SK-N-SH treated with all-trans-retinoic acid at 6 μM for 48 hours (cell line): ENCODE results near the gene CALML5.

Experiments used
- ATAC-seq: fragments of 200-7000 bp; cut with Tn5 transposase; 3 replicates; pipeline ENCODE4 v1.9.1; 2020; ENCODE audit warnings: mild to moderate bottlenecking, moderate library complexity
- ARNTL ChIP-seq: fragments of 450-650 bp; formaldehyde crosslinking; IDR thresholded peaks from 2 replicates; pipeline ENCODE4 v1.5.0; 2020; ENCODE audit warnings: low read depth, mild to moderate bottlenecking, moderate library complexity, borderline replicate concordance
- BACH2 ChIP-seq: fragments of 250-450 bp; sonication (Bioruptor Pico); IDR thresholded peaks from 2 replicates; pipeline ENCODE4 v1.9.0; 2021; ENCODE audit warnings: mild to moderate bottlenecking, borderline replicate concordance
- CREB5 ChIP-seq: fragments of 250-450 bp; sonication (Bioruptor Pico); IDR thresholded peaks from 2 replicates; pipeline ENCODE4 v1.5.1; 2020; ENCODE audit warnings: low read depth, mild to moderate bottlenecking, moderate library complexity
- CSDC2 ChIP-seq: fragments of 250-450 bp; sonication (Bioruptor Pico); IDR thresholded peaks from 2 replicates; pipeline ENCODE4 v1.5.0; 2020; ENCODE audit warnings: mild to moderate bottlenecking, moderate library complexity
- CSRNP3 ChIP-seq: fragments of 250-450 bp; sonication (Bioruptor Pico); IDR thresholded peaks from 2 replicates; pipeline ENCODE4 v1.5.1; 2021; ENCODE audit warnings: mild to moderate bottlenecking, moderate library complexity
- ESRRG ChIP-seq: fragments of 250-450 bp; sonication (Bioruptor Pico); IDR thresholded peaks from 2 replicates; pipeline ENCODE4 v1.6.1; 2021; ENCODE audit warnings: mild to moderate bottlenecking
- GLIS3 ChIP-seq: fragments of 250-450 bp; sonication (Bioruptor Pico); IDR thresholded peaks from 2 replicates; pipeline ENCODE4 v1.5.0; 2020; ENCODE audit warnings: mild to moderate bottlenecking, moderate library complexity
- ISL1 ChIP-seq: fragments of 250-450 bp; sonication (Bioruptor Pico); IDR thresholded peaks from 2 replicates; pipeline ENCODE4 v2.1.2; 2022; ENCODE audit warnings: mild to moderate bottlenecking, moderate library complexity
- OSR1 ChIP-seq: fragments of 250-450 bp; sonication (Bioruptor Pico); IDR thresholded peaks from 2 replicates; pipeline ENCODE4 v1.8.0; 2022; ENCODE audit warnings: moderate library complexity, mild to moderate bottlenecking, inconsistent platforms
- PATZ1 ChIP-seq: fragments of 250-450 bp; sonication (Bioruptor Pico); IDR thresholded peaks from 2 replicates; pipeline ENCODE4 v1.8.0; 2020; ENCODE audit warnings: mild to moderate bottlenecking, moderate library complexity, borderline replicate concordance
- POU6F1 ChIP-seq: fragments of 250-450 bp; sonication (Bioruptor Pico); IDR thresholded peaks from 2 replicates; pipeline ENCODE4 v1.8.0; 2021; ENCODE audit warnings: low read depth, mild to moderate bottlenecking, moderate library complexity, borderline replicate concordance
- PPARA ChIP-seq: fragments of 250-450 bp; sonication (Bioruptor Pico); IDR thresholded peaks from 2 replicates; pipeline ENCODE4 v1.5.0; 2020; ENCODE audit warnings: mild to moderate bottlenecking, borderline replicate concordance
- SNAI2 ChIP-seq: fragments of 250-450 bp; sonication (Bioruptor Pico); IDR thresholded peaks from 2 replicates; pipeline ENCODE4 v1.5.0; 2020; ENCODE audit warnings: mild to moderate bottlenecking, moderate library complexity
- TCF4 ChIP-seq: fragments of 250-450 bp; sonication (Bioruptor Pico); IDR thresholded peaks from 2 replicates; pipeline ENCODE4 v1.8.0; 2021; ENCODE audit warnings: mild to moderate bottlenecking, moderate library complexity, borderline replicate concordance
- TSHZ2 ChIP-seq: fragments of 250-450 bp; sonication (Bioruptor Pico); IDR thresholded peaks from 2 replicates; pipeline ENCODE4 v1.5.0; 2020; ENCODE audit warnings: mild to moderate bottlenecking, moderate library complexity
- ZC3H10 ChIP-seq: fragments of 250-450 bp; sonication (Bioruptor Pico); IDR thresholded peaks from 2 replicates; pipeline ENCODE4 v1.5.1; 2021; ENCODE audit warnings: mild to moderate bottlenecking, moderate library complexity
- ZFP3 ChIP-seq: fragments of 250-450 bp; sonication (Bioruptor Pico); IDR thresholded peaks from 2 replicates; pipeline ENCODE4 v1.5.0; 2020; ENCODE audit warnings: mild to moderate bottlenecking, moderate library complexity
- ZFP30 ChIP-seq: fragments of 450-650 bp; formaldehyde crosslinking; IDR thresholded peaks from 2 replicates; pipeline ENCODE4 v1.5.0; 2022; ENCODE audit warnings: mild to moderate bottlenecking, moderate library complexity
- ZNF565 ChIP-seq: fragments of 450-650 bp; formaldehyde crosslinking; conservative IDR thresholded peaks from 2 replicates; pipeline ENCODE4 v1.5.0; 2020; ENCODE audit warnings: low read depth, mild to moderate bottlenecking, moderate library complexity
- ZNF70 ChIP-seq: fragments of 450-650 bp; formaldehyde crosslinking; IDR thresholded peaks from 2 replicates; pipeline ENCODE4 v1.5.0; 2020; ENCODE audit warnings: mild to moderate bottlenecking, moderate library complexity
- ZNF8 ChIP-seq: fragments of 450-650 bp; formaldehyde crosslinking; IDR thresholded peaks from 2 replicates; pipeline ENCODE4 v1.5.0; 2020; ENCODE audit warnings: mild to moderate bottlenecking, moderate library complexity

CALML5 gene

GRCh38 chr10:5478694-5479305 lies 20.6 kb downstream of the CALML5 start:
- TF ChIP-seq BACH2 (CRISPR knock-in tag) (no peak), POU6F1 (no peak), ZFP3 (CRISPR knock-in tag) (no peak), CREB5 (no peak), ZFP30 (CRISPR knock-in tag) (no peak), ZC3H10 (CRISPR knock-in tag) (no peak), TCF4 (CRISPR knock-in tag) (no peak), ISL1 (no peak), ZNF8 (CRISPR knock-in tag) (no peak), ARNTL (no peak), CSRNP3 (CRISPR knock-in tag) (no peak)
- no peak for ATAC-seq

- TF ChIP-seq GLIS3 (CRISPR knock-in tag) (no peak), ZFP3 (CRISPR knock-in tag) (no peak), SNAI2 (CRISPR knock-in tag) (no peak), ARNTL (no peak), ZNF70 (no peak), TSHZ2 (CRISPR knock-in tag) (no peak), CREB5 (no peak), PATZ1 (CRISPR knock-in tag) (no peak), ESRRG (CRISPR knock-in tag) (no peak), BACH2 (CRISPR knock-in tag) (no peak), ISL1 (no peak), ZFP30 (CRISPR knock-in tag) (no peak)
- ATAC-seq = no peak
Measured at GRCh38 chr10:5477948-5478693, 21.2 kb downstream of the CALML5 start.

- no peak for ATAC-seq
- TF ChIP-seq ZNF8 (CRISPR knock-in tag) (no peak), PATZ1 (CRISPR knock-in tag) (no peak), OSR1 (no peak), BACH2 (CRISPR knock-in tag) (no peak), GLIS3 (CRISPR knock-in tag) (no peak), ESRRG (CRISPR knock-in tag) (no peak), ZC3H10 (CRISPR knock-in tag) (no peak), SNAI2 (CRISPR knock-in tag) (no peak), POU6F1 (no peak), ZNF565 (no peak), PPARA (CRISPR knock-in tag) (no peak), CSDC2 (no peak), ZFP30 (CRISPR knock-in tag) (no peak), ZFP3 (CRISPR knock-in tag) (no peak)
Measured at GRCh38 chr10:5476918-5477525, 22.3 kb downstream of the CALML5 start.
